Breast epithelium (tissue), 4 donors: ENCODE measurements around the gene NPHP1. TPM values are rescaled to one million over a fixed set of nuclear protein-coding genes. Genes with fewer than 3 reads are reported as not detected.
"Not testable (repeated sequence)": the region's sequence is repeated elsewhere in the genome, so short reads cannot be mapped to it uniquely, and the experiment has no call there.

ENCODE experiments used
- DNase-seq, 2 donors: peaks; one replicate each; pipeline ENCODE4 v3.0.0-alpha.2; 2019; ENCODE audit warnings: low spot score in 2 of 2
- H3K27ac ChIP-seq, 2 donors: fragments of 200-600 bp; sonication (generic) in 1 of 2; one replicate each; pipeline ENCODE4 v1.5.1; 2016 to 2019; ENCODE audit warnings: mild to moderate bottlenecking in 1 of 2
- H3K27me3 ChIP-seq, 2 donors: fragments of 200-600 bp; sonication (generic) in 1 of 2; one replicate each; pipeline versions ENCODE4 v1.5.1 to v1.6.0; 2017 to 2019; ENCODE audit warnings: control low read depth in 1 of 2, mild to moderate bottlenecking in 1 of 2
- H3K36me3 ChIP-seq: fragments of 200-600 bp; one replicate; pipeline ENCODE4 v1.5.1; 2019
- H3K4me1 ChIP-seq, 2 donors: fragments of 200-600 bp; sonication (generic); one replicate each; pipeline ENCODE4 v1.5.1; 2016 to 2019; ENCODE audit warnings: control low read depth in 1 of 2
- H3K4me3 ChIP-seq, 3 donors: fragments of 200-600 bp; sonication (generic); 1 replicate in 2 of 3; 2 replicates in 1 of 3; pipeline ENCODE4 v1.5.1; 2016 to 2019; ENCODE audit warnings: mild to moderate bottlenecking in 3 of 3, moderate library complexity in 2 of 3
- H3K9me3 ChIP-seq, 2 donors: fragments of 200-600 bp; sonication (generic) in 1 of 2; one replicate each; pipeline ENCODE4 v1.5.1; 2016 to 2019; ENCODE audit warnings: control low read depth in 1 of 2
- CTCF ChIP-seq, 3 donors: fragments of 450-650 bp; IDR thresholded peaks; one replicate each; pipeline ENCODE4 v1.5.1; 2016 to 2017; ENCODE audit warnings: antibody characterized with exemption in 3 of 3, mild to moderate bottlenecking in 3 of 3, moderate library complexity in 3 of 3
- POLR2A ChIP-seq: fragments of 450-650 bp; IDR thresholded peaks from one replicate; pipeline ENCODE4 v1.6.1; 2016; ENCODE audit warnings: antibody characterized with exemption, mild to moderate bottlenecking, moderate library complexity
- POLR2AphosphoS5 ChIP-seq, 3 donors: sonication (generic); formaldehyde crosslinking; IDR thresholded peaks; one replicate each; pipeline ENCODE4 v1.6.1; 2017; ENCODE audit warnings: antibody characterized with exemption in 3 of 3
- intact Hi-C: fragments of 100-400 bp; cut with DNase I; formaldehyde crosslinking; loops from one replicate; pipeline ENCODE4 v1.15.1; 2023; ENCODE audit warnings: low total_unique reads
- total RNA-seq, 3 donors: library from RNA; depleted of rRNA; stranded (reverse); fragments of >200 nt; gene quantifications; one replicate each; pipeline ENCODE4 v1.1.0, GENCODE V29; 2016

Gene NPHP1
- total RNA-seq, 3 donors from 2014 or later, result 5.4 to 15.4 (median 7.2) TPM

- no peak for TF ChIP-seq POLR2AphosphoS5 (IDR thresholded peaks at IDR 0.05)
- no peak for TF ChIP-seq CTCF (IDR thresholded peaks at IDR 0.05)
- TF ChIP-seq POLR2A, result no peak
- H3K4me3 ChIP-seq, result no peak overlapping the region
- H3K27ac ChIP-seq, result no peak overlapping the region
- no peaks in the 10 kb centered on the region for H3K4me1 ChIP-seq
- H3K9me3 ChIP-seq, result no peaks in the 10 kb centered on the region
- no peaks in the 10 kb centered on the region for H3K36me3 ChIP-seq
- DNase-seq, result no peak
- peaks cover 0 to 3% of the 10 kb centered on the region in 2 donors for H3K27me3 ChIP-seq
- intact Hi-C loops, result no loop called here
Measured at GRCh38 chr2:110215091-110215490, 10.3 kb upstream of the NPHP1 start.

GRCh38 chr2:110213522-110213921 is 8.7 kb upstream of the NPHP1 start:
- H3K27ac ChIP-seq, H3K4me3 ChIP-seq, H3K36me3 ChIP-seq, H3K4me1 ChIP-seq, DNase-seq, H3K27me3 ChIP-seq, intact Hi-C loops, H3K9me3 ChIP-seq: not testable (repeated sequence)

- peak; percentile 64 to 92 (median 91) for TF ChIP-seq POLR2AphosphoS5 (IDR thresholded peaks at IDR 0.05)
- TF ChIP-seq CTCF (IDR thresholded peaks at IDR 0.05), result no peak
- TF ChIP-seq POLR2A, result no peak
- Histone ChIP-seq H3K4me1 (no peaks in the 10 kb centered on the region), H3K36me3 (no peaks in the 10 kb centered on the region), H3K4me3 (peak within 1 kb of the TSS; percentile 57 to 81 (median 70)), H3K27me3 (peaks cover 0 to 3% of the 10 kb centered on the region in 2 donors), H3K9me3 (no peaks in the 10 kb centered on the region), H3K27ac (peak within 1 kb of the TSS; percentile 79 to 87)
- DNase-seq, result peak; percentile 57 to 62
- intact Hi-C loops, result no loop called here
Measured at GRCh38 chr2:110211938-110212858, 7.4 kb upstream of the NPHP1 start, which contains the start of gene MTLN. Gene MTLN, minus strand, starts transcription at chr2:110212547. Its CDS starts 22 bp downstream, at chr2:110212525.

GRCh38 chr2:110205660-110206455 is 1.0 kb upstream of the NPHP1 start:
- intact Hi-C loops, result no loop called here
- no peaks in the 10 kb centered on the region for H3K27me3 ChIP-seq
- TF ChIP-seq POLR2A (no peak), POLR2AphosphoS5 (IDR thresholded peaks at IDR 0.05) (no peak), CTCF (IDR thresholded peaks at IDR 0.05) (no peak)
- no peak overlapping the region for H3K27ac ChIP-seq
- peaks cover 0 to 7% of the 10 kb centered on the region in 2 donors for H3K4me1 ChIP-seq
- DNase-seq, result no peak
- no peaks in the 10 kb centered on the region for H3K36me3 ChIP-seq
- peak overlapping the region in 1 of 3 donors; percentile 67 for H3K4me3 ChIP-seq
- no peaks in the 10 kb centered on the region for H3K9me3 ChIP-seq

GRCh38 chr2:110198016-110198415 is 6.8 kb downstream of the NPHP1 start:
- TF ChIP-seq POLR2A, result no peak
- no peak for TF ChIP-seq POLR2AphosphoS5 (IDR thresholded peaks at IDR 0.05)
- TF ChIP-seq CTCF (IDR thresholded peaks at IDR 0.05), result no peak
- intact Hi-C loops, result no loop called here
- Histone ChIP-seq H3K9me3 (no peaks in the 10 kb centered on the region), H3K27me3 (no peaks in the 10 kb centered on the region), H3K4me1 (no peaks in the 10 kb centered on the region), H3K4me3 (no peak overlapping the region), H3K36me3 (no peaks in the 10 kb centered on the region), H3K27ac (no peak overlapping the region)
- DNase-seq, result no peak
